Tibial artery (tissue), 4 donors: ENCODE measurements around the gene RNASE13.
"Not testable (repeated sequence)": the region's sequence is repeated elsewhere in the genome, so short reads cannot be mapped to it uniquely, and the experiment has no call there.

Source experiments
- DNase-seq, 2 donors: peaks; one replicate each; pipeline ENCODE4 v3.0.0-alpha.2; 2019
- H3K27ac ChIP-seq, 2 donors: fragments of 200-600 bp; sonication (generic) in 1 of 2; 1 replicate in 1 of 2; 2 replicates in 1 of 2; pipeline ENCODE4 v1.5.1; 2018 to 2019; ENCODE audit warnings: mild to moderate bottlenecking in 1 of 2
- H3K27me3 ChIP-seq, 2 donors: fragments of 200-600 bp; sonication (generic) in 1 of 2; one replicate each; pipeline versions ENCODE4 v1.5.1 to v1.6.0; 2016 to 2019
- H3K36me3 ChIP-seq, 3 donors: fragments of 200-600 bp; sonication (generic) in 2 of 3; one replicate each; pipeline ENCODE4 v1.5.1; 2016 to 2019; ENCODE audit warnings: mild to moderate bottlenecking in 2 of 3
- H3K4me1 ChIP-seq, 4 donors: fragments of 200-600 bp; sonication (generic) in 2 of 4; 1 replicate in 3 of 4; 2 replicates in 1 of 4; pipeline ENCODE4 v1.5.1; 2016 to 2019
- H3K4me3 ChIP-seq, 2 donors: fragments of 200-600 bp; sonication (generic) in 1 of 2; 1 replicate in 1 of 2; 2 replicates in 1 of 2; pipeline ENCODE4 v1.5.1; 2018 to 2019; ENCODE audit warnings: mild to moderate bottlenecking in 2 of 2
- H3K9me3 ChIP-seq, 3 donors: fragments of 200-600 bp; sonication (generic) in 1 of 3; one replicate each; pipeline ENCODE4 v1.5.1; 2016 to 2019
- CTCF ChIP-seq, 2 experiments: fragments of 200-600 bp in 1 of 2; fragments of 450-650 bp in 1 of 2; IDR thresholded peaks; one replicate each; pipeline ENCODE4 v1.5.1; 2017 to 2019; ENCODE audit warnings: antibody characterized with exemption in 2 of 2, mild to moderate bottlenecking in 1 of 2, moderate library complexity in 1 of 2
- intact Hi-C: fragments of 100-400 bp; cut with DNase I; formaldehyde crosslinking; loops from one replicate; pipeline ENCODE4 v1.15.0; 2023; ENCODE audit warnings: low total_unique reads

The RNASE13 gene

GRCh38 chr14:21015312-21015711 lies 19.3 kb downstream of the RNASE13 start:
- DNase-seq, result no peak
- Histone ChIP-seq H3K4me3 (no peak overlapping the region), H3K27me3 (no peaks in the 10 kb centered on the region), H3K4me1 (peaks cover 0 to 6% (median 0%) of the 10 kb centered on the region in 4 donors), H3K36me3 (peaks cover 13 to 41% (median 32%) of the 10 kb centered on the region in 3 donors), H3K9me3 (no peaks in the 10 kb centered on the region), H3K27ac (no peak overlapping the region)
- intact Hi-C loops, result loop anchor here (2.0 kb wide), 1 partner anchor 25 kb away; no protein-coding TSS in a partner anchor
- no peak for TF ChIP-seq CTCF (IDR thresholded peaks at IDR 0.05)

GRCh38 chr14:21014761-21015190 lies 19.8 kb downstream of the RNASE13 start:
- Histone ChIP-seq H3K4me3 (no peak overlapping the region), H3K9me3 (no peaks in the 10 kb centered on the region), H3K27ac (no peak overlapping the region), H3K36me3 (peaks cover 11 to 35% (median 31%) of the 10 kb centered on the region in 3 donors), H3K4me1 (peaks cover 0 to 6% (median 0%) of the 10 kb centered on the region in 4 donors), H3K27me3 (no peaks in the 10 kb centered on the region)
- DNase-seq, result peak; percentile 85 to 88
- TF ChIP-seq CTCF (IDR thresholded peaks at IDR 0.05), result peak; percentile 93 to 97
- intact Hi-C loops, result loop anchor here (2.0 kb wide), 1 partner anchor 26 kb away; no protein-coding TSS in a partner anchor

- H3K9me3 ChIP-seq, result no peaks in the 10 kb centered on the region
- no peaks in the 10 kb centered on the region for H3K27me3 ChIP-seq
- peaks cover 0 to 6% (median 0%) of the 10 kb centered on the region in 4 donors for H3K4me1 ChIP-seq
- no peak overlapping the region for H3K27ac ChIP-seq
- no peak for DNase-seq
- H3K4me3 ChIP-seq, result no peak overlapping the region
- intact Hi-C loops, result no loop called here
- H3K36me3 ChIP-seq, result no peaks in the 10 kb centered on the region
- no peak for TF ChIP-seq CTCF (IDR thresholded peaks at IDR 0.05)
Observed at GRCh38 chr14:21011136-21011535, 23.5 kb downstream of the RNASE13 start.

GRCh38 chr14:21009721-21010120 lies 24.9 kb downstream of the RNASE13 start:
- DNase-seq, H3K4me1 ChIP-seq, H3K27ac ChIP-seq, intact Hi-C loops, H3K9me3 ChIP-seq, H3K4me3 ChIP-seq, H3K36me3 ChIP-seq, H3K27me3 ChIP-seq: not testable (repeated sequence)

GRCh38 chr14:21003788-21004346 lies 30.7 kb downstream of the RNASE13 start:
- no peak for DNase-seq
- Histone ChIP-seq H3K27me3 (no peaks in the 10 kb centered on the region), H3K9me3 (no peaks in the 10 kb centered on the region), H3K36me3 (no peaks in the 10 kb centered on the region), H3K27ac (no peak overlapping the region), H3K4me3 (no peak overlapping the region), H3K4me1 (peaks cover 0 to 6% (median under 1%) of the 10 kb centered on the region in 4 donors)
- intact Hi-C loops, result no loop called here
- TF ChIP-seq CTCF (IDR thresholded peaks at IDR 0.05), result no peak

- Histone ChIP-seq H3K9me3 (no peaks in the 10 kb centered on the region), H3K4me1 (peaks cover 0 to 7% (median 3%) of the 10 kb centered on the region in 4 donors), H3K27me3 (no peaks in the 10 kb centered on the region), H3K4me3 (no peak overlapping the region), H3K27ac (no peak overlapping the region), H3K36me3 (peaks cover 12 to 16% (median 14%) of the 10 kb centered on the region in 3 donors)
- intact Hi-C loops, result no loop called here
- no peak for TF ChIP-seq CTCF (IDR thresholded peaks at IDR 0.05)
- no peak for DNase-seq
Observed at GRCh38 chr14:21001218-21001617, 33.4 kb downstream of the RNASE13 start.
